ENCODE results near the gene TUG1. TPM values are rescaled to one million over a fixed set of nuclear protein-coding genes. Genes with fewer than 3 reads are reported as not detected.
A peak's percentile ranks its signal among the peaks of the same experiment; 100 is the strongest.

TUG1 gene
- total RNA-seq, 1 experiment from 2014 or later = 69.8 TPM

DNA sequence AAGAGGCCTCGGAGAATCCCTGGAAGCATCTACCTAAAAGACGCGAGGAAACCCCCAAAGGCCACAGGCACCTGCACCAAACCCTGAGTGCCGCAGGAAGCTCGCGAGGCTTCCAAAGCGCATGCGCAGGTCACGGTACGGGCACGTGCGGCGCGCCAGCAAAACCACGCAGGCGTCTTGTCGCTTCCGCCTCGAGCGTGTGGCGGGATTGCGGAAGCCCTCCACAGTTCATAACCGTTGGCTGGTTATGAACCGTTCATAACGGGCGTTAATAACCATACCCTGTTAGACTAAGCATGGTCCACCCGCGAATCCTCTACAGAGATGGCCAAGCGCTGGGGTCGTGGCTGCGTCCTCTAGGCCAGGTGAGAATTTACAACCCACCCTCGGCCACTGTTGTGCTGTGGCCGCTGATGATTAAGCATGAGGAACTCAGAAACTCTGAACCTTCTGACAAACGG, 46.9 kb upstream of the TUG1 start:
- peak; percentile 81 for ATAC-seq
- H3K4me3 ChIP-seq (ENCODE audit: low read depth in 2 of 2, low read length in 2 of 2) = peak overlapping the region; percentile 41 to 72
- DNase-seq (ENCODE audit: low read depth, low spot score) = peak; percentile 15

DNA sequence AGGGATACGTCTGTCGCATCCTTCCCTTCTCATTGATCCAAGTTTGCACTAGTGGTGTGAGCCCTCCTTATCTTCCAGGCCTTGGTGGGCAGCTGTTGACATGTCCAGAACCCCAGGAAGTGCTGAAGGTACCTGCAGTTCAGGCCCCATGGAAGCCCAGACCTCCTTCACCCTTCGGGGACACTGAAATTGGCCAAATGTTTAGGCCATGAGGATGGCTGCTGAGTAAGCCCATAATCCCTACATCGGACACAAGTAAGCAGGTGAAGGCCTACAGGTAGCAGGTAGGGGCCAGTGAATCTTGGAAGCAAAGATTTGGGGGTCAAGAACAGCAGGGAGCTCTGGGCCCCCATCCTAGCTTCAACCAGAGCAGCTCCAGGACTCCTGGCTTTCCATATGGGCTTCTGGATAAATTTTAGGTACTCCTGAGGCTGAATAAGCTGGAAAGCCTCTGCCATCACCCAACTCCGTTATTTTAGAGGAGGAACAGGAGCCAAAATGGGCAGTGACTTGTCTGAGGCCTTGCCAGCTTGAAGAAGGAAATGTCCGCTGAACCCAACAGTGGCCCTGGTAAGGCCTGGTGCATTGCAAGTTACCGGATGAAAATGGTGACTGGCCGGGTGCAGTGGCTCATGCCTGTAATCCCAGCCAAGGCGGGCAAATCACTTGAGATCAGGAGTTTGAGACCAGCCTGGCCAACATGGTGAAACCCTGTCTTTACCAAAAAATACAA, 45.7 kb upstream of the TUG1 start:
- in situ Hi-C loops (cut with HindIII; ENCODE audit: low pct_unique_long_range_greater_than_20kb, low sequenced_read_pairs) = no loop called here
- intact Hi-C loops (cut with micrococcal nuclease; ENCODE audit: unreplicated experiment) = no loop called here
- H3K36me3 ChIP-seq (ENCODE audit: control insufficient read depth, insufficient read depth, low read length) = peaks cover 5% of the 10 kb centered on the region; the same call in 1 of the 2 replicates
- no TSS peak for BruUV-seq (replicated peaks)
- H3K9me3 ChIP-seq (ENCODE audit: control insufficient read depth, insufficient read depth, low read depth, low read length) = no peaks in the 10 kb centered on the region
- TF ChIP-seq, protein P1, sequence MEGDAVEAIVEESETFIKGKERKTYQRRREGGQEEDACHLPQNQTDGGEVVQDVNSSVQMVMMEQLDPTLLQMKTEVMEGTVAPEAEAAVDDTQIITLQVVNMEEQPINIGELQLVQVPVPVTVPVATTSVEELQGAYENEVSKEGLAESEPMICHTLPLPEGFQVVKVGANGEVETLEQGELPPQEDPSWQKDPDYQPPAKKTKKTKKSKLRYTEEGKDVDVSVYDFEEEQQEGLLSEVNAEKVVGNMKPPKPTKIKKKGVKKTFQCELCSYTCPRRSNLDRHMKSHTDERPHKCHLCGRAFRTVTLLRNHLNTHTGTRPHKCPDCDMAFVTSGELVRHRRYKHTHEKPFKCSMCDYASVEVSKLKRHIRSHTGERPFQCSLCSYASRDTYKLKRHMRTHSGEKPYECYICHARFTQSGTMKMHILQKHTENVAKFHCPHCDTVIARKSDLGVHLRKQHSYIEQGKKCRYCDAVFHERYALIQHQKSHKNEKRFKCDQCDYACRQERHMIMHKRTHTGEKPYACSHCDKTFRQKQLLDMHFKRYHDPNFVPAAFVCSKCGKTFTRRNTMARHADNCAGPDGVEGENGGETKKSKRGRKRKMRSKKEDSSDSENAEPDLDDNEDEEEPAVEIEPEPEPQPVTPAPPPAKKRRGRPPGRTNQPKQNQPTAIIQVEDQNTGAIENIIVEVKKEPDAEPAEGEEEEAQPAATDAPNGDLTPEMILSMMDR (IDR thresholded peaks at IDR 0.05) = no peak
- TF ChIP-seq TCF7L2 (IDR thresholded peaks at IDR 0.05; ENCODE audit: low read depth, low read length) (no peak), POLR2AphosphoS5 (IDR thresholded peaks at IDR 0.05; ENCODE audit: low read depth, low read length) (no peak), SIN3A (IDR thresholded peaks at IDR 0.05; ENCODE audit: borderline replicate concordance, insufficient read depth, low read depth, low read length) (no peak)
- TF ChIP-seq, protein P2, sequence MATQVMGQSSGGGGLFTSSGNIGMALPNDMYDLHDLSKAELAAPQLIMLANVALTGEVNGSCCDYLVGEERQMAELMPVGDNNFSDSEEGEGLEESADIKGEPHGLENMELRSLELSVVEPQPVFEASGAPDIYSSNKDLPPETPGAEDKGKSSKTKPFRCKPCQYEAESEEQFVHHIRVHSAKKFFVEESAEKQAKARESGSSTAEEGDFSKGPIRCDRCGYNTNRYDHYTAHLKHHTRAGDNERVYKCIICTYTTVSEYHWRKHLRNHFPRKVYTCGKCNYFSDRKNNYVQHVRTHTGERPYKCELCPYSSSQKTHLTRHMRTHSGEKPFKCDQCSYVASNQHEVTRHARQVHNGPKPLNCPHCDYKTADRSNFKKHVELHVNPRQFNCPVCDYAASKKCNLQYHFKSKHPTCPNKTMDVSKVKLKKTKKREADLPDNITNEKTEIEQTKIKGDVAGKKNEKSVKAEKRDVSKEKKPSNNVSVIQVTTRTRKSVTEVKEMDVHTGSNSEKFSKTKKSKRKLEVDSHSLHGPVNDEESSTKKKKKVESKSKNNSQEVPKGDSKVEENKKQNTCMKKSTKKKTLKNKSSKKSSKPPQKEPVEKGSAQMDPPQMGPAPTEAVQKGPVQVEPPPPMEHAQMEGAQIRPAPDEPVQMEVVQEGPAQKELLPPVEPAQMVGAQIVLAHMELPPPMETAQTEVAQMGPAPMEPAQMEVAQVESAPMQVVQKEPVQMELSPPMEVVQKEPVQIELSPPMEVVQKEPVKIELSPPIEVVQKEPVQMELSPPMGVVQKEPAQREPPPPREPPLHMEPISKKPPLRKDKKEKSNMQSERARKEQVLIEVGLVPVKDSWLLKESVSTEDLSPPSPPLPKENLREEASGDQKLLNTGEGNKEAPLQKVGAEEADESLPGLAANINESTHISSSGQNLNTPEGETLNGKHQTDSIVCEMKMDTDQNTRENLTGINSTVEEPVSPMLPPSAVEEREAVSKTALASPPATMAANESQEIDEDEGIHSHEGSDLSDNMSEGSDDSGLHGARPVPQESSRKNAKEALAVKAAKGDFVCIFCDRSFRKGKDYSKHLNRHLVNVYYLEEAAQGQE (IDR thresholded peaks at IDR 0.05; ENCODE audit: insufficient read depth in 1 of 2, low read depth in 2 of 2, low read length in 1 of 2) = no peak
- CTCF ChIA-PET = interaction anchor here (0.6 kb wide), 2 partner anchors 33 to 160 kb away, joined by 4 to 5 read pairs; no protein-coding TSS in a partner anchor
- POLR2A ChIA-PET = no interaction called here
- no peak overlapping the region for H3K27ac ChIP-seq (ENCODE audit: low read length)
- H3K27me3 ChIP-seq (ENCODE audit: control insufficient read depth, insufficient read depth, low read length) = no peaks in the 10 kb centered on the region
- H3K4me1 ChIP-seq (ENCODE audit: control insufficient read depth, insufficient read depth, low read length) = no peaks in the 10 kb centered on the region
- H3K4me3 ChIP-seq (ENCODE audit: low read depth in 2 of 2, low read length in 2 of 2) = no peak overlapping the region
- ATAC-seq (no peak), DNase-seq (ENCODE audit: low read depth, low spot score) (no peak)

More for the DNA sequence above, 46.9 kb upstream of the TUG1 start:
- ChIA-PET POLR2A (interaction anchor here (0.6 to 0.7 kb wide), 4 partner anchors 41 to 156 kb away, joined by 5 to 7 read pairs (median 6); no protein-coding TSS in a partner anchor), CTCF (interaction anchor here (0.6 to 1.1 kb wide), 6 partner anchors 31 to 376 kb away, joined by 3 to 9 read pairs (median 4); partner anchors contain the start of gene TUG1)
- H3K27me3 ChIP-seq (ENCODE audit: control insufficient read depth, insufficient read depth, low read length) = no peaks in the 10 kb centered on the region
- no peaks in the 10 kb centered on the region for H3K9me3 ChIP-seq (ENCODE audit: control insufficient read depth, insufficient read depth, low read depth, low read length)
- H3K4me1 ChIP-seq (ENCODE audit: control insufficient read depth, insufficient read depth, low read length) = no peaks in the 10 kb centered on the region
- in situ Hi-C loops (cut with HindIII; ENCODE audit: low pct_unique_long_range_greater_than_20kb, low sequenced_read_pairs) (no loop called here), intact Hi-C loops (cut with micrococcal nuclease; ENCODE audit: unreplicated experiment) (no loop called here)
- H3K36me3 ChIP-seq (ENCODE audit: control insufficient read depth, insufficient read depth, low read length) = no peaks in the 10 kb centered on the region; the same call in 1 of the 2 replicates
- TF ChIP-seq, protein P1 (IDR thresholded peaks at IDR 0.05) = no peak
- TF ChIP-seq, protein P2 (IDR thresholded peaks at IDR 0.05; ENCODE audit: insufficient read depth in 1 of 2, low read depth in 2 of 2, low read length in 1 of 2) = no peak
- TF ChIP-seq TCF7L2 (IDR thresholded peaks at IDR 0.05; ENCODE audit: low read depth, low read length) (no peak), SIN3A (IDR thresholded peaks at IDR 0.05; ENCODE audit: borderline replicate concordance, insufficient read depth, low read depth, low read length) (no peak), POLR2AphosphoS5 (IDR thresholded peaks at IDR 0.05; ENCODE audit: low read depth, low read length) (peak; percentile 73)
- peak overlapping the region; percentile 64 for H3K27ac ChIP-seq (ENCODE audit: low read length)
- no TSS peak for BruUV-seq (replicated peaks)

Data from Panc1 (cell line).